ENCODE results near the gene ELK3. TPM values are rescaled to one million over a fixed set of nuclear protein-coding genes. Genes with fewer than 3 reads are reported as not detected.

ELK3 gene
- total and polyA plus RNA-seq, 5 donors = 11.5 to 34.0 (median 18.9) TPM

DNA sequence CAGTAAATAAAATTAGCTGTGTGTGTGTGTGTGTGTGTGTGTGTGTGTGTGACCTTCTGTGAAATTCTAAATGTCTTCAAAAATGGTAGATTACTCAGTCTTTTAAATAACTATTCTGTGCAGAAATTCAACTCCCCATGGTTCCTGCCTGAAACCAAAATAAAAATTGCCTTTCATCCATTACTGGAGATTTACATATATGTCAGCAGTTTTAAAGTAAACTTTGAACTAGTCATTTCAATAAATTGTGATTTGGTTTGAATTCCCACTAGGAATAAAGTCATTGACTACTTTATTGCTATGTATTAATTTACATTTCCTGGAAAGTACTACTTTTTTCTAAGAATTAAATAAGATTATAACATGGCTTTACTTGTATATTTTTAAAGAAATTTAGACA is 5.3 kb downstream of the ELK3 start:
- Histone ChIP-seq H3K27ac (ENCODE audit: low read length) (no peak overlapping the region), H3K4me3 (ENCODE audit: low read length) (no peak overlapping the region), H3K27me3 (ENCODE audit: control insufficient read depth, insufficient read depth) (no peaks in the 10 kb centered on the region), H3K4me1 (ENCODE audit: control insufficient read depth, insufficient read depth, low read length) (peaks cover 5% of the 10 kb centered on the region), H3K9me3 (ENCODE audit: control insufficient read depth, low read length) (no peaks in the 10 kb centered on the region)
- intact Hi-C loops (cut with DNase I) = no loop called here
- no peak for ATAC-seq
- no peak for DNase-seq

DNA sequence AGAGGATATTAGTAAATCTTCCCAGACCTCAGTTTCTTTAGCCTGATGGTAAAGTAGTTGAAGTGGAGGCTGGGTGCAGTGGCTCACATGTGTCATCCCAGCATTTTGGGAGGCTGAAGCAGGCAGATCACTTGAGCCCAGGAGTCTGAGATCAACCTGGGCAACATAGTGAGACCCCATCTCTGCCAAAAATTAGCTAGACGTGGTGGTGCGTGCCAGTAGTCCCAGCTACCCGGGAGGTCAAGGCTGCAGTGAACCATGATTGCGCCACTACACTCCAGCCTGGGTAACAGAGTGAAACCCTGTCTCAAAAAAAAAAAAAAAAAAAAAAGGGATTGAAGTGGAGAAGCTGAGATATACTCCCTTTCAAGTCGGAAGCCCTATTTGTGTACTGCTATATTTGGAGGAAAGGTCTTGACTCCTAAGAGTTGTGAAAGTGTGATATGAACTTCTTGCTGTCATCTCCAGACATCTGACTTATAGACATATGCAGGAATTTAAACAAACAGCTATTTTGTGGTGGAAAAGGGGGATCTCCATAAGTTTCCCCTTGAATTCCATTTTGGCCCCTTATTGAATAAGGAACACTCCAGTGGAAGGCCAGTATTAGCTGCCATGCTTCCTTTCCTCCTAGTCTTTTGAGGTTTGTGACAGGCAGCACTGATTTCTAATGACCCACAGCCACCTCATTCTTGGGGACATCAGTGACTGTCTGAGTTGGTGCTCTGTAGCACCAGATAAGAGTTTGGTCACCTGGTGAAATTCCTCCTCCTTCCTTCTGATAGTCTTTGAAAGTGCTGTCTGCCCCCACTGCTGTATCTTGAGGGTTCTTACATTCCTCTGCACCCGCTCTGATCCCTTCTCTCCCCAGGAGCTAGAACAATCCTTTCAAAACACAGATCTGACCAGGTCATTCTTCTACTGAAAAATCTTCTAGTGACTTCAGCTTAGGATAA is 7.4 kb downstream of the ELK3 start:
- Histone ChIP-seq H3K4me3 (ENCODE audit: low read length) (no peak overlapping the region), H3K9me3 (ENCODE audit: control insufficient read depth, low read length) (no peaks in the 10 kb centered on the region), H3K27me3 (ENCODE audit: control insufficient read depth, insufficient read depth) (no peaks in the 10 kb centered on the region), H3K4me1 (ENCODE audit: control insufficient read depth, insufficient read depth, low read length) (peaks cover 5% of the 10 kb centered on the region), H3K27ac (ENCODE audit: low read length) (no peak overlapping the region)
- 79% methylated on average over 6 of the region's 6 CpGs for WGBS
- intact Hi-C loops (cut with DNase I) = no loop called here
- ATAC-seq = no peak
- DNase-seq = no peak

GRCh38 chr12:96204381-96204780 is 10.2 kb downstream of the ELK3 start:
- Histone ChIP-seq H3K27me3 (ENCODE audit: control insufficient read depth, insufficient read depth) (no peaks in the 10 kb centered on the region), H3K27ac (ENCODE audit: low read length) (no peak overlapping the region), H3K4me1 (ENCODE audit: control insufficient read depth, insufficient read depth, low read length) (peaks cover 3% of the 10 kb centered on the region), H3K4me3 (ENCODE audit: low read length) (no peak overlapping the region), H3K9me3 (ENCODE audit: control insufficient read depth, low read length) (no peaks in the 10 kb centered on the region)
- no peak for ATAC-seq
- no peak for DNase-seq
- intact Hi-C loops (cut with DNase I) = no loop called here
- 65% methylated on average over 5 of the region's 5 CpGs for WGBS

DNA sequence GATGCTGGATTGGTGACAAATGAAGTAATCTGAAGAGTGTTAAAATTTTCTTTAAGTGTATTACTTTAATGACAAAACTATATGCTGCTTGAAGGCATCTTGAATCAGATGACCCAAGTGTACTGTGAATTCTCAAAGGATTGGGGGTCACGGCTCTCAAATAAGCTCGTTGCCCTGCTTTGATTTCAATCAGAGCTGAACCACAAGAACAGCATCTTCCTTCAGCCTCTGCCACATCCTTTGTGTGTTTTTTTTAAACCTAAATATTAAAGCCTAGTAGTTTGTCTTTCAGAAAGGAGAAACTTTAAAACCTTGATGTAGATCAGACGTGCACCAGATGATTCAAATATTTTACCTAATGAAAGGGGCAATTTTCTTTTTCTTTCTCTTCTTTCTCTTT is 11.7 kb downstream of the ELK3 start:
- Histone ChIP-seq H3K27me3 (ENCODE audit: control insufficient read depth, insufficient read depth) (no peaks in the 10 kb centered on the region), H3K4me1 (ENCODE audit: control insufficient read depth, insufficient read depth, low read length) (peaks cover 2% of the 10 kb centered on the region), H3K9me3 (ENCODE audit: control insufficient read depth, low read length) (no peaks in the 10 kb centered on the region), H3K4me3 (ENCODE audit: low read length) (no peak overlapping the region), H3K27ac (ENCODE audit: low read length) (no peak overlapping the region)
- ATAC-seq = no peak
- intact Hi-C loops (cut with DNase I) = no loop called here
- DNase-seq = no peak
- 49% methylated on average over 3 of the region's 3 CpGs for whole genome bisulfite sequencing

GRCh38 chr12:96206936-96207662 is 12.9 kb downstream of the ELK3 start:
- H3K4me1 ChIP-seq (ENCODE audit: control insufficient read depth, insufficient read depth, low read length) = peaks cover 3% of the 10 kb centered on the region
- DNase-seq = no peak
- H3K4me3 ChIP-seq (ENCODE audit: low read length) = no peak overlapping the region
- no peaks in the 10 kb centered on the region for H3K9me3 ChIP-seq (ENCODE audit: control insufficient read depth, low read length)
- ATAC-seq = no peak
- no peak overlapping the region for H3K27ac ChIP-seq (ENCODE audit: low read length)
- intact Hi-C loops (cut with DNase I) = no loop called here
- no peaks in the 10 kb centered on the region for H3K27me3 ChIP-seq (ENCODE audit: control insufficient read depth, insufficient read depth)
- WGBS = 72% methylated on average over 4 of the region's 4 CpGs

DNA sequence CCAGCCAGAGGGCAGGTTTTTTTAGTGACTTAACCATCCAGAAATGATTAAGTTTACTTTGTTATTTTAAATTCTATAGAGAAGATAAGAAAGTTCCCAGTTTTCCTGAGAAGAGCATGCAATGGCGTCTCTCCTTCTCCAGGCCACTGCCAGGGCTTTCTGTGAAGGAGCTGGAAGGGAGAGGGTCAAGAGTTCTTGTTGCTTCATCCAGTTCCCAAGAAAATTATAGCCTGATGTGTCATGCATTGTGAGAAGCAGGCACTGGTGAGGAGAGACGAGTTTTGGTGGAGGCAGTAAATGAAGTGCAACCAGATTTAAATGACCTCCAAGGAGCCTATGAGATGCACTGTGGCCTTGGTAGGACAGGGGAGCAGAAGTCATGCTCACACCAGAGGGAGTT is 14.2 kb downstream of the ELK3 start:
- ATAC-seq (peak in 1 of 2 donors; percentile 46), DNase-seq (no peak)
- intact Hi-C loops (cut with DNase I) = no loop called here
- Histone ChIP-seq H3K27me3 (ENCODE audit: control insufficient read depth, insufficient read depth) (no peaks in the 10 kb centered on the region), H3K4me3 (ENCODE audit: low read length) (no peak overlapping the region), H3K4me1 (ENCODE audit: control insufficient read depth, insufficient read depth, low read length) (peaks cover 3% of the 10 kb centered on the region), H3K9me3 (ENCODE audit: control insufficient read depth, low read length) (no peaks in the 10 kb centered on the region), H3K27ac (ENCODE audit: low read length) (peak overlapping the region; percentile 51)
- WGBS = 45% methylated on average over 2 of the region's 2 CpGs

DNA sequence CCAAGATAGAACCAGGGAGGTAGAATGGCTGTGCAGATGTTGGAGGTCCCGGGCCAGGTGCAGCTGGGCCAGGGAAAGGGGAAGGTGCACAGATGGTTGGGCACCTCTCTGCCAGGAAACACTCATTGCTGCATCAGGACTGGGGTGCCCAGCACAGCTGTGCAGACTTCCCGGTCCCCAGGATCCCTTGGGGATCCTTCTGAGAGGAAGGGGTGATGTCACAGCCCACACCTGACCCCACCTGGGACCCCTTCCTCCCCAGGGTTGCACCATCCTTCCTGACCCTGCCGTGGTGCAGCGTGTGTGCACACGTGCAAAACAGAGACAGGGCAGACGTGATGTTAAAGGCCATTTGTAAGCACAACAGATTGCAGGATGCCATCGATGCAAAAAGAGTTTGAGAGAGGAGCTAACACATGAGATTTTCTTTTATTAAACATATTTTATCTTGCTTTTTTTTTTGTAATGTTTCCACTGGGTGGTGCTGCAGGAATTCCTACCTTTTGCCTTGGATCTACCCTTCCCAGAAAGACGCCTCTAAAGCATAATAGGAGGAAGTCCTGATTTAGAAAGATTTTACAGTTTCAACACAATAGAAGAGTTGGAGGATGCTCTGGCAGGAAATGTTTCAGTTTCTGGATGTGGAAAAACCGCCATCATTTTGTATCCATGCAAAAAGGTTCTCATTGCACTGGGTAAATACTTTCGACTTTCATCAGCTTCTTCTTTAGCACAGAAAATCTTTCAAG is 14.8 kb downstream of the ELK3 start:
- H3K27ac ChIP-seq (ENCODE audit: low read length) = peak overlapping the region; percentile 51
- no peak overlapping the region for H3K4me3 ChIP-seq (ENCODE audit: low read length)
- intact Hi-C loops (cut with DNase I) = no loop called here
- peaks cover 3% of the 10 kb centered on the region for H3K4me1 ChIP-seq (ENCODE audit: control insufficient read depth, insufficient read depth, low read length)
- peak; percentile 63 to 83 for ATAC-seq
- no peaks in the 10 kb centered on the region for H3K27me3 ChIP-seq (ENCODE audit: control insufficient read depth, insufficient read depth)
- WGBS = 38% methylated on average over 10 of the region's 10 CpGs
- no peak for DNase-seq
- no peaks in the 10 kb centered on the region for H3K9me3 ChIP-seq (ENCODE audit: control insufficient read depth, low read length)

DNA sequence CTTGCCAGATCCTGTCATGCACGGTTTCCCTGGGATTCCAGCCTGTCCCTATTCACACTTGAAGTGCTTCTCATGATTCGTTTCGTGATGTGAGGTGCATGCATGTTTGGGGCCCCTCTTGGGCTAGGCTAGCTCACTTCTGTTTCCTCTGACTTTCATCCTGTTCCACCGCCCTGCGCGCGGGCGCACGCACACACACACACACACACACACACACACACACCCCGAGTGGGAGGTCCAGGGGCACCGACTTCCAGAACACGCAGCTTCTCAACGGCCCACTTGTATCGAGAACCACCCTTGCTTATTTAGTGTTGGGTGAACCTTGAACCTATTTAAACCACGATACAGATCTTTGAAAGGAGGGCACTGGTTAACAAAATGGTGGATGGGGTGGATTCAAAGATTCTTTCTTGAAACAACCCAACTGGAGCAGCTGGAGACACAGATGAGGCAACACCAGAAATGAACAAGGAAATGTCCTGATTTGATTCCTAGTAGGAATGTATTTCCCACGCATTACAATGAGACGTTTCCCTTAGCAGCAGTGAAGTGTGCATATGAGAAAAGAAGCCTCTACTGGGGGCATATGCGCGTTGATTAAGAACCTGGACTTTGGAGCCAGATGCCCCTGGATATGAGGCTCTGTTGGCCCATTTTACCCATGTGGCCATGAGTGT is 16.3 kb downstream of the ELK3 start:
- WGBS = 56% methylated on average over 19 of the region's 19 CpGs
- intact Hi-C loops (cut with DNase I) = loop anchor here in 3 of 4 donors (10.0 kb wide), 3 partner anchors 194 to 304 kb away; partner anchors contain the start of gene CDK17 (in 1 of the 3)
- no peak overlapping the region for H3K4me3 ChIP-seq (ENCODE audit: low read length)
- no peaks in the 10 kb centered on the region for H3K27me3 ChIP-seq (ENCODE audit: control insufficient read depth, insufficient read depth)
- H3K27ac ChIP-seq (ENCODE audit: low read length) = peak overlapping the region; percentile 84
- no peaks in the 10 kb centered on the region for H3K9me3 ChIP-seq (ENCODE audit: control insufficient read depth, low read length)
- ATAC-seq (peak in 1 of 2 donors; percentile 39), DNase-seq (no peak)
- H3K4me1 ChIP-seq (ENCODE audit: control insufficient read depth, insufficient read depth, low read length) = peaks cover 3% of the 10 kb centered on the region

GRCh38 chr12:96211988-96212387 is 17.8 kb downstream of the ELK3 start:
- ATAC-seq = peak; percentile 14 to 24
- no peak for DNase-seq
- WGBS = 52% methylated on average over 3 of the region's 3 CpGs
- H3K27me3 ChIP-seq (ENCODE audit: control insufficient read depth, insufficient read depth) = no peaks in the 10 kb centered on the region
- intact Hi-C loops (cut with DNase I) = loop anchor here in 3 of 4 donors (10.0 kb wide), 3 partner anchors 193 to 303 kb away; partner anchors contain the start of gene CDK17 (in 1 of the 3)
- peaks cover 3% of the 10 kb centered on the region for H3K4me1 ChIP-seq (ENCODE audit: control insufficient read depth, insufficient read depth, low read length)
- no peak overlapping the region for H3K4me3 ChIP-seq (ENCODE audit: low read length)
- peak overlapping the region; percentile 42 for H3K27ac ChIP-seq (ENCODE audit: low read length)
- no peaks in the 10 kb centered on the region for H3K9me3 ChIP-seq (ENCODE audit: control insufficient read depth, low read length)

Data from right cardiac atrium (tissue), 5 donors.